ENCODE data around the gene CEACAM7. TPM values are rescaled to one million over a fixed set of nuclear protein-coding genes. Genes with fewer than 3 reads are reported as not detected.

The CEACAM7 gene
- total RNA-seq, 1 experiment from 2014 or later: not detected

DNA sequence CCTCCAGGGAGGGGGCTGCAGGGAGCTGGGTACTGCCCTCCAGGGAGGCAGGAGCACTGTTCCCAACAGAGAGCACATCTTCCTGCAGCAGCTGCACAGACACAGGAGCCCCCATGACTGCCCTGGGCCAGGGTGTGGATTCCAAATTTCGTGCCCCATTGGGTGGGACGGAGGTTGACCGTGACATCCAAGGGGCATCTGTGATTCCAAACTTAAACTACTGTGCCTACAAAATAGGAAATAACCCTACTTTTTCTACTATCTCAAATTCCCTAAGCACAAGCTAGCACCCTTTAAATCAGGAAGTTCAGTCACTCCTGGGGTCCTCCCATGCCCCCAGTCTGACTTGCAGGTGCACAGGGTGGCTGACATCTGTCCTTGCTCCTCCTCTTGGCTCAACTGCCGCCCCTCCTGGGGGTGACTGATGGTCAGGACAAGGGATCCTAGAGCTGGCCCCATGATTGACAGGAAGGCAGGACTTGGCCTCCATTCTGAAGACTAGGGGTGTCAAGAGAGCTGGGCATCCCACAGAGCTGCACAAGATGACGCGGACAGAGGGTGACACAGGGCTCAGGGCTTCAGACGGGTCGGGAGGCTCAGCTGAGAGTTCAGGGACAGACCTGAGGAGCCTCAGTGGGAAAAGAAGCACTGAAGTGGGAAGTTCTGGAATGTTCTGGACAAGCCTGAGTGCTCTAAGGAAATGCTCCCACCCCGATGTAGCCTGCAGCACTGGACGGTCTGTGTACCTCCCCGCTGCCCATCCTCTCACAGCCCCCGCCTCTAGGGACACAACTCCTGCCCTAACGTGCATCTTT, 12.5 kb upstream of the CEACAM7 start:
- no peak for DNase-seq (ENCODE audit: low read depth)

DNA sequence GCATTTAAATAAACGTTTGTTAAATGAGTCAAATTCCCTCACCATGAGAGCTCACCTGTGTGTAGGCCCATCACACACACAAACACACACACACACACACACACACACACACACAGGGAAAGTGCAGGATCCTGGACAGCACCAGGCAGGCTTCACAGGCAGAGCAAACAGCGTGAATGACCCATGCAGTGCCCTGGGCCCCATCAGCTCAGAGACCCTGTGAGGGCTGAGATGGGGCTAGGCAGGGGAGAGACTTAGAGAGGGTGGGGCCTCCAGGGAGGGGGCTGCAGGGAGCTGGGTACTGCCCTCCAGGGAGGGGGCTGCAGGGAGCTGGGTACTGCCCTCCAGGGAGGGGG, 11.9 kb upstream of the CEACAM7 start:
- DNase-seq (ENCODE audit: low read depth): no peak

DNA sequence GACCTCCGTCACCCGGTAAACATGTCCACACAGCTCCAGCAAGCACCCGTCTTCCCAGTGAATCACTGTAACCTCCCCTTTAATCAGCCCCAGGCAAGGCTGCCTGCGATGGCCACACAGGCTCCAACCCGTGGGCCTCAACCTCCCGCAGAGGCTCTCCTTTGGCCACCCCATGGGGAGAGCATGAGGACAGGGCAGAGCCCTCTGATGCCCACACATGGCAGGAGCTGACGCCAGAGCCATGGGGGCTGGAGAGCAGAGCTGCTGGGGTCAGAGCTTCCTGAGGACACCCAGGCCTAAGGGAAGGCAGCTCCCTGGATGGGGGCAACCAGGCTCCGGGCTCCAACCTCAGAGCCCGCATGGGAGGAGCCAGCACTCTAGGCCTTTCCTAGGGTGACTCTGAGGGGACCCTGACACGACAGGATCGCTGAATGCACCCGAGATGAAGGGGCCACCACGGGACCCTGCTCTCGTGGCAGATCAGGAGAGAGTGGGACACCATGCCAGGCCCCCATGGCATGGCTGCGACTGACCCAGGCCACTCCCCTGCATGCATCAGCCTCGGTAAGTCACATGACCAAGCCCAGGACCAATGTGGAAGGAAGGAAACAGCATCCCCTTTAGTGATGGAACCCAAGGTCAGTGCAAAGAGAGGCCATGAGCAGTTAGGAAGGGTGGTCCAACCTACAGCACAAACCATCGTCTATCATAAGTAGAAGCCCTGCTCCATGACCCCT, 11.3 kb upstream of the CEACAM7 start:
- peak; percentile 28 for DNase-seq (ENCODE audit: low read depth)

DNA sequence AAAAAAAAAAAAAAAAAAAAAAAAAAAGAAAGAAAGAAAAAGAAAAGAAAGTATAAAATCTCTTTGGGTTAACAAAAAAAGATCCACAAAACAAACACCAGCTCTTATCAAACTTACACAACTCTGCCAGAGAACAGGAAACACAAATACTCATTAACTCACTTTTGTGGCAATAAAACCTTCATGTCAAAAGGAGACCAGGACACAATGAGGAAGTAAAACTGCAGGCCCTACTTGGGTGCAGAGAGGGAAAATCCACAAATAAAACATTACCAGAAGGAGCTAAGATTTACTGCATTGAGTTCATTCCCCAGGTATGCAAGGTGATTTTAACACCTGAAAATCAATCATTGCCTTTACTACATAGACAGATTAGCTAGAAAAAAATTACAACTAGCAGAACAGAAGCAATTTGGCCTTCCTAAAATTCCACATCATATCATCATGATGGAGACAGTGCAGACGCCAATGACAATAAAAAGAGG, 10.7 kb upstream of the CEACAM7 start:
- no peak for DNase-seq (ENCODE audit: low read depth)

DNA sequence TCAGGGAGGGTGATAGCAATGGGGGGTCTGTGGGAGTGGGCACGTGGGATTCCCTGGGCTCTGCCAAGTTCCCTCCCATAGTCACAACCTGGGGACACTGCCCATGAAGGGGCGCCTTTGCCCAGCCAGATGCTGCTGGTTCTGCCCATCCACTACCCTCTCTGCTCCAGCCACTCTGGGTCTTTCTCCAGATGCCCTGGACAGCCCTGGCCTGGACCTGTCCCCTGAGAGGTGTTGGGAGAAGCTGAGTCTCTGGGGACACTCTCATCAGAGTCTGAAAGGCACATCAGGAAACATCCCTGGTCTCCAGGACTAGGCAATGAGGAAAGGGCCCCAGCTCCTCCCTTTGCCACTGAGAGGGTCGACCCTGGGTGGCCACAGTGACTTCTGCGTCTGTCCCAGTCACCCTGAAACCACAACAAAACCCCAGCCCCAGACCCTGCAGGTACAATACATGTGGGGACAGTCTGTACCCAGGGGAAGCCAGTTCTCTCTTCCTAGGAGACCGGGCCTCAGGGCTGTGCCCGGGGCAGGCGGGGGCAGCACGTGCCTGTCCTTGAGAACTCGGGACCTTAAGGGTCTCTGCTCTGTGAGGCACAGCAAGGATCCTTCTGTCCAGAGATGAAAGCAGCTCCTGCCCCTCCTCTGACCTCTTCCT, 9.3 kb upstream of the CEACAM7 start:
- DNase-seq (ENCODE audit: low read depth): no peak

DNA sequence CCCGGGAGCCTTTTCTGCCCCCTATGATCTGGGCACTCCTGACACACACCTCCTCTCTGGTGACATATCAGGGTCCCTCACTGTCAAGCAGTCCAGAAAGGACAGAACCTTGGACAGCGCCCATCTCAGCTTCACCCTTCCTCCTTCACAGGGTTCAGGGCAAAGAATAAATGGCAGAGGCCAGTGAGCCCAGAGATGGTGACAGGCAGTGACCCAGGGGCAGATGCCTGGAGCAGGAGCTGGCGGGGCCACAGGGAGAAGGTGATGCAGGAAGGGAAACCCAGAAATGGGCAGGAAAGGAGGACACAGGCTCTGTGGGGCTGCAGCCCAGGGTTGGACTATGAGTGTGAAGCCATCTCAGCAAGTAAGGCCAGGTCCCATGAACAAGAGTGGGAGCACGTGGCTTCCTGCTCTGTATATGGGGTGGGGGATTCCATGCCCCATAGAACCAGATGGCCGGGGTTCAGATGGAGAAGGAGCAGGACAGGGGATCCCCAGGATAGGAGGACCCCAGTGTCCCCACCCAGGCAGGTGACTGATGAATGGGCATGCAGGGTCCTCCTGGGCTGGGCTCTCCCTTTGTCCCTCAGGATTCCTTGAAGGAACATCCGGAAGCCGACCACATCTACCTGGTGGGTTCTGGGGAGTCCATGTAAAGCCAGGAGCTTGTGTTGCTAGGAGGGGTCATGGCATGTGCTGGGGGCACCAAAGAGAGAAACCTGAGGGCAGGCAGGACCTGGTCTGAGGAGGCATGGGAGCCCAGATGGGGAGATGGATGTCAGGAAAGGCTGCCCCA, 8.5 kb upstream of the CEACAM7 start:
- DNase-seq (ENCODE audit: low read depth): no peak

DNA sequence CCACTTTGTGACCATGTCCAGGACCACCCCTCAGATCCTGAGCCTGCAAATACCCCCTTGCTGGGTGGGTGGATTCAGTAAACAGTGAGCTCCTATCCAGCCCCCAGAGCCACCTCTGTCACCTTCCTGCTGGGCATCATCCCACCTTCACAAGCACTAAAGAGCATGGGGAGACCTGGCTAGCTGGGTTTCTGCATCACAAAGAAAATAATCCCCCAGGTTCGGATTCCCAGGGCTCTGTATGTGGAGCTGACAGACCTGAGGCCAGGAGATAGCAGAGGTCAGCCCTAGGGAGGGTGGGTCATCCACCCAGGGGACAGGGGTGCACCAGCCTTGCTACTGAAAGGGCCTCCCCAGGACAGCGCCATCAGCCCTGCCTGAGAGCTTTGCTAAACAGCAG, 7.7 kb upstream of the CEACAM7 start:
- DNase-seq (ENCODE audit: low read depth): no peak

DNA sequence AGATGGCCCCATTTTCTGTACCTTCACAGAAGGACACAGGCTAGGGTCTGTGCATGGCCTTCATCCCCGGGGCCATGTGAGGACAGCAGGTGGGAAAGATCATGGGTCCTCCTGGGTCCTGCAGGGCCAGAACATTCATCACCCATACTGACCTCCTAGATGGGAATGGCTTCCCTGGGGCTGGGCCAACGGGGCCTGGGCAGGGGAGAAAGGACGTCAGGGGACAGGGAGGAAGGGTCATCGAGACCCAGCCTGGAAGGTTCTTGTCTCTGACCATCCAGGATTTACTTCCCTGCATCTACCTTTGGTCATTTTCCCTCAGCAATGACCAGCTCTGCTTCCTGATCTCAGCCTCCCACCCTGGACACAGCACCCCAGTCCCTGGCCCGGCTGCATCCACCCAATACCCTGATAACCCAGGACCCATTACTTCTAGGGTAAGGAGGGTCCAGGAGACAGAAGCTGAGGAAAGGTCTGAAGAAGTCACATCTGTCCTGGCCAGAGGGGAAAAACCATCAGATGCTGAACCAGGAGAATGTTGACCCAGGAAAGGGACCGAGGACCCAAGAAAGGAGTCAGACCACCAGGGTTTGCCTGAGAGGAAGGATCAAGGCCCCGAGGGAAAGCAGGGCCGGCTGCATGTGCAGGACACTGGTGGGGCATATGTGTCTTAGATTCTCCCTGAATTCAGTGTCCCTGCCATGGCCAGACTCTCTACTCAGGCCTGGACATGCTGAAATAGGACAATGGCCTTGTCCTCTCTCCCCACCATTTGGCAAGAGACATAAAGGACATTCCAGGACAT, 7.0 kb upstream of the CEACAM7 start:
- no peak for DNase-seq (ENCODE audit: low read depth)

DNA sequence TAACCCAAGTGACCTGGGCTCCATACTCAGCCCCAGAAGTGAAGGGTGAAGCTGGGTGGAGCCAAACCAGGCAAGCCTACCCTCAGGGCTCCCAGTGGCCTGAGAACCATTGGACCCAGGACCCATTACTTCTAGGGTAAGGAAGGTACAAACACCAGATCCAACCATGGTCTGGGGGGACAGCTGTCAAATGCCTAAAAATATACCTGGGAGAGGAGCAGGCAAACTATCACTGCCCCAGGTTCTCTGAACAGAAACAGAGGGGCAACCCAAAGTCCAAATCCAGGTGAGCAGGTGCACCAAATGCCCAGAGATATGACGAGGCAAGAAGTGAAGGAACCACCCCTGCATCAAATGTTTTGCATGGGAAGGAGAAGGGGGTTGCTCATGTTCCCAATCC, 6.1 kb upstream of the CEACAM7 start:
- no peak for DNase-seq (ENCODE audit: low read depth)

DNA sequence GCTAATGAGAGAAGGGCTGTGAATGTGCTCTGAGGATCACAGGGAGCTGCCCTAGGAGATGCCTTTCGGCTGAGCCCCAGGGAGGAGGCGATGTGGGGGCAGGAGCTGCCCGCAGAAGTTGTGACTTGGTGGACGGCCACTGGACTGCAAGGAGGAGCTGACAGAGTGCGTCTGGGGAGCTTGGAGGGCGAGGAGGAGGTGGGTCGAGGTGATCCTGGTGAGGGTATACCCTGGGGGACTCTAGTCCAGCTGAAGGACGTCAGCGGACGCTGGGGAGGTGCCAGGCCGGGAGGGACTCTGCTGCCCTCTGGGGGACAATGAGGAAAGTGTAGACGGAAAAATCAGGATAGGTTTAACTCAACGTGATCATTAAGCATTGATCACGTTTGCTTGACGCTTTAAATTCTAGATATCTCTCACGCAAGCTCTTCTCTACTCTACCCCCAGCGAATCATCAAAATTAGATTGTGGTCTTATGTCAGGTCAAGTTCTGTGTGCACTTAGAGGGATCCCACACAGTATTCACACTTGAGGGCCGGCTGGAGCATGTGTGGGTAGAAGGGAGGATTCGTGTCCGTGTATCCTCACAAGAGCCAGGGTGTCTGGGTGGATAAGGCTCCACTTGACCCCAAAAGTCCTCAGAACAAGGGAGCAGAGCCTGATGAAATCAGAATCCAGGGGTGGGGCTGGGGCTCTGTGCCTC, 3.3 kb upstream of the CEACAM7 start:
- DNase-seq (ENCODE audit: low read depth): peak; percentile 28

DNA sequence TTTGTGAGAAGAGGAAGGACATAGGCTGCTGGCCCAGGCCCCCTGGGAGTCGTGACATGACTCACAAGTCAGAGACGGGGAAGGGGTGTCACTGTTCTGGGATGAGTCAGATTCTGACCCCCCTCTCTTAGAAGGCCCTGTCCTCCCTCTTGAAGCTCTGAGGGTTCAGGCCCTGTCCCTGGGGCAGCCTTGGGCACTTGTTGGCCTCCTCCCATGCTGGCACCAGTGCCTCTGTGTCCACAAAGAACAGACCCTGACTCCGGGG, 2.7 kb upstream of the CEACAM7 start:
- DNase-seq (ENCODE audit: low read depth): no peak

DNA sequence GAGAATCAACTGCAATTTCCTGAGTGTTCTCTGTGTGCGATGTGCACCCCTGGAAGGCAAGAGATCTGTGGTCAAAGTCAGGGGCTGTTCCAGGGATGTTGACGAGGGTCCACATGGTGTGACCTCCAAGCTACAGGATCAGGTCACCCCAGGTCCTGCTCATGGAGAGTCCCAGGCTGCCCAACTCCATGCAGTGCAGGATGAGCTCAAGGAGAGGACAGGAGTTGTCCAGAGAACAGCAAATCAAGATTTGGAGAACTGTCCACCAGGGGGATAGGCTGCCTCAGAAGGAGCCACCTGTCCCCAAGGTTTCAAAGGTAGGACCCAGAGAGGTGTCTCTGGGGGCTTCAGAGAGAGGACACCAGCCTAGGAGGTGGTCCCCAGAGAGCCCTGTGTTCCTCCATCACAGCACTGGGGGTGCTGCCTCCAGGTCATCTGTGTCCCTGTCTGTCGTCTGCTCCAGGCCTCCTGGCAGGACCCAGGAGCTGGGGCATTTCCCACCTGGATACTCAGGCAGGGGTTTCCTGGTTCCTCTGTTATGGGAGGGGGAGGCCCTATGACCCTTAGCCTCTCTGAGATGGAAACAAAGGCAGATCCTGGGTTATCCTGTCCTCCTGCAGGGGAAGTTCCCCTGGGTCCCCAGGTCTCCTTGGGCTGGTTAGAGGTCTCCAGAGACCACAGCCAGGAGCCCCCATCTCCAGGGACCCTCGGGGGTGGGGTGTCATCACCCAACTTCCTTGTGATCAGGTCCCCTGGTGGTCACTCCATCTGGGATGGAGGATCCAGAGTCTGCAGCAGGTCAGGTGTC, 2.1 kb upstream of the CEACAM7 start:
- no peak for DNase-seq (ENCODE audit: low read depth)

DNA sequence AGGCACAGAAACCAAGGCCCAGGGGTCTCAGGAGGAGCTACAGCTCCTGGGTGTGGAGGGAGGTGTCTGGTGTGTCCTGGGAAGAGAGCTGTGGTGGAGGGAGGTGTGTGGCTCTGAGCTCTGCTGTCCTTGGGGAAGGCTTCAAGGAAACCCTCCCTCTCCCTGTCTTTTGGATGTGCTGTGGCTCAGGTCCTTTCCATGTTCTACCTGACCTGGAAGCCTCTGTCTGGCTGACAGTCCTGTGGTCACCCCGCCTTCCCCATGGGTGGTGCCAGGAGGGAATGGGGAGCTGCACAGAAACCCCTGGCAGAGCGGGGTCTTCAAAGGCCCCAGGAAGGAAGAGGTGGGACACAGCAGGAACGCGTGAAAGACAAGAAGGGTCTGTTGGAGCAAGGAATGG, 617 bp upstream of the CEACAM7 start:
- no peak for DNase-seq (ENCODE audit: low read depth)

DNA sequence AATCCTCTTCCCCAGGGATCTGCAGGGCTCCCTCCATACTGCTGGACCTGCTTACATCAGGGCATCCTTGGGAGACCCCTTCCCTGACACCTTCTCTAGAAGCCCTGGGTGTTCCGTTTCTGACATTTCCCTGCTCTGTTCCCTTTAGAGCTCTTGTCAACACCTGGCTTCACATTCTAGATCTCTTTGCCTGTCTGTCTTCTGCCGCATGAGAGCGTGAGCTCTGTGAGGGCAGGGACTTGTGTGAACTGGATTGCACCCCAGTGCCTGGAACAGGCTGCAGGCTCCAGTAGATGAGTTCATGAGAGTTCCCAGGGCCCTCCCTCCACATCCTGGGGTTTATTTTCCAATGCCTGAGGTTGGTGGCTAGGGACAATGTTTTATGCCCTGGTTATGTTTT, 651 bp downstream of the CEACAM7 start:
- DNase-seq (ENCODE audit: low read depth): no peak

DNA sequence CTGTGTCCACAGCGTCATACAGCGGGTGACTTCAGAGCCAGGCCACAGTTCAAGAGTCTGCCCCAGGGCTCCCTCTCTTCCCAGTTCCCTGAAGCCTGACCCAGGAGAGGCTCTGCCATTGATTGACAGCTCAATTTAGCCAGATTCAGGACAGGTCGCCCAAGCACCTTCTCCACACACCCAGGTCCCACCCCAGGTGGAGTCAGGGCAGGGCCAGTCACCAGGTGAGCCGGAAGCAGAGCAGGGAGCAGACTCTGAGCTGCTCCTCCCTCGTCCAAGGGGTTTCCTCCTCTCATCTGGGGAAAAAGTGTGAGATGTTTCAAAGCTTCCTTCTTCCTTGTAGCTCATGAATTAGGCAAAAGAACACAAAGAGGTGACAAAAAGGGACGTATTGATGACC, 5.6 kb downstream of the CEACAM7 start:
- no peak for DNase-seq (ENCODE audit: low read depth)

DNA sequence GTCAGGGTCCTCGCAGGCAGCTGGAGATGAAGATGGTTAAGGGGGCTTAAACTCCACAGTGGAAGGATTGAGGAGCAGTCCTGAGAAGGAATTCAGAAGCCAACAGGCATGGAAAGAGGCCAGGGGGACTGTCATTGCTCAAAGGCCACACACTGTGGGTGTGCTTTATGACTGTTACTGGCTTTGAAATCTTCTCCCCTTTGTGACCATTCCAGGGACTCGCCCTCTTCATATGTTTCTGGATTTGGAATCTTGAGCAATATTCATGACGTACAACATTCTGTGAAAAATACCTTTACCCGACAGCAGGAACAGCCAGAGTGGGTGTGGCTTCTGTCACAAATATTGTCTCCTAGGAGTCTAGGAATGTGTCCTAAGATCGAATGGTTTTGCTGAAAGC, 16.6 kb downstream of the CEACAM7 start:
- DNase-seq (ENCODE audit: low read depth): no peak

DNA sequence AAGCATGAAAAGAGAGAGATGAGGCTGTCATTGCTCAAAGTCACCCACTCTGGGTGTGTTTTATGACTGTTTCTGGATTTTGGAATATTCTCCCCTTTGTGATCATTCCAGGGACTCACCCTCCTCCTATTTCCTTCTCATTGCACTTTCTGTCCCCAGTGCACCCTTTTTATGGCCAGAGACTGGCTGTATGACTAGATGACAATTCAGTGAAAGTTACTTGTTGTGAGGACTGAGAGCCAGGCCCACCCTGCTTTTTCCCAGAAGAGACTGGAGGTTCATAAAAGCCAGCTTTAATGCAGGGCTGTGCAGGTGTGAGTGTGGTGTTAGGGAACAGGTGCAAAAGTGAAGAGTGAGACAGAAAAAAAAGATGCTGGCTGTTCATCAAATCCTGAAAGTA, 17.3 kb downstream of the CEACAM7 start:
- no peak for DNase-seq (ENCODE audit: low read depth)

DNA sequence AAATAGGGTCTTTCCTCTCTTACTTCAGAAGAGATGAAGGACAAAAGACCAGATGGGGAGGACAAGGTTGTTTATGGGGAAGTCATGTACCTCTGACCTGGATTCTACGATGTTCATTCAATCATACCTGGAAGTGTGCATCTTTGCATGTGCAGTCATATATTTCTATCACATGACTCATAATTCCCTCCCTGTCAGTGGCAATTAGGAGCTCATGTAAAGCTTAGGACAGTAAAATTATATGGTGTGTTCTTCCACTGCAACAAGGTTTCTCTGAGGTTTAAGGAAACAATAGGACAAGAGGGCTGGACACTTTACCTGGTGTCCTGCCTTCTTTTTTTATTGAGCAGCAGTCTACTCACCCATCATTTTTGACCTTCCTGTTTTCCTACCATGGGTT, 19.8 kb downstream of the CEACAM7 start:
- no peak for DNase-seq (ENCODE audit: low read depth)

DNA sequence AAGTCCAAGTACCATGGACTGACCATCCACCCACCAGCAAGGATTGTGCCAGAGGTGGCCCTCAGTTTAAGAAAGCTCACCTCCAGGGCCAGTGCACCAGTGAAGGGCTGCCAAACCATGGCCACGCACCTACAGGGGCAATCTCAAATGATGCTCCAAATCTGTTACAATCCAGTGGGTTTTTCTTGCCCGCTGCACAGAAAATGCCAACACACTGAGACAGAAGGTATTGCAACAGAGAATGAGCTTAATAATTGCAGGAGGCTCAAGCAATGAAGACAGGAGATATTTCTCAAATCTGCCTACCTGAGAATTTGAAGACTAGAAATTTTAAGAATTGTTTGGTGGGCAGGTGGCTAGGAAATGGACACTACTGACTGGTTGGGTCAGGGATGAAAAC, 22.0 kb downstream of the CEACAM7 start:
- DNase-seq (ENCODE audit: low read depth): no peak

DNA sequence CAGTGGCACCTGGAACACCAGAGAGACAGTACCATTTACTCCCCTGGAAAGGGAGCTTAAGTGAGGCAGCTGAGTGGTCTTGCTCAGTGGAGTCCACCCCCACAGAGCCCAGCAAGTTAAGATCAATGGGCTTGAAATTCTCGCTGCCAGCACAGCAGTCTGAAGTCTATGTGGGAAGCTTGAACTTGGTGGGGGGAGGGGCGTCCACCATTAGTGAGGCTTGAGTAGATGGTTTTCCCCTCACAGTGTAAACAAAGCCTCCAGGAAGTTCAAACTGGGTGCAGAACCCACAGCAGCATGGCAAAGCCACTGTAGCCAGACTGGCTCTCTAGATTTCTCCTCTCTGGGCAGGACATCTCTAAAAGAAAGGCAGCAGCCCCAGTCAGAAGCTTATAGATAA, 30.9 kb downstream of the CEACAM7 start:
- no peak for DNase-seq (ENCODE audit: low read depth)
